ENCODE measurements around the gene RAP1GAP.
A peak's percentile ranks its signal among the peaks of the same experiment; 100 is the strongest.

The RAP1GAP gene

GRCh38 chr1:21670956-21671902 lies 2.1 kb upstream of the RAP1GAP start:
- Histone ChIP-seq H3K4me1 (ENCODE audit: insufficient read depth, low read length, severe bottlenecking) (no peaks in the 10 kb centered on the region), H3K4me2 (ENCODE audit: low read length) (no peak overlapping the region), H3K27ac (ENCODE audit: low read depth, low read length, poor library complexity, severe bottlenecking) (no peak overlapping the region)

GRCh38 chr1:21670059-21670881 lies 1.1 kb upstream of the RAP1GAP start:
- H4K20me1 ChIP-seq (ENCODE audit: insufficient read depth, low read length): no peaks in the 10 kb centered on the region
- no peak overlapping the region for H3K9ac ChIP-seq (ENCODE audit: low read length)
- no peaks in the 10 kb centered on the region for H3K36me3 ChIP-seq (ENCODE audit: insufficient read depth, low read length)
- no peak overlapping the region for H2AFZ ChIP-seq (ENCODE audit: low read length)
- H3K4me1 ChIP-seq (ENCODE audit: insufficient read depth, low read length, severe bottlenecking): no peaks in the 10 kb centered on the region
- H3K9me3 ChIP-seq (ENCODE audit: low read length): no peaks in the 10 kb centered on the region
- H3K4me3 ChIP-seq (ENCODE audit: low read depth, low read length, poor library complexity, severe bottlenecking): peak overlapping the region; percentile 31
- TF ChIP-seq EZH2 (IDR thresholded peaks at IDR 0.05; ENCODE audit: borderline replicate concordance, low read length) (no peak), CTCF (IDR thresholded peaks at IDR 0.05; ENCODE audit: low read length) (no peak)
- no peaks in the 10 kb centered on the region for H3F3A ChIP-seq (ENCODE audit: insufficient read depth, low read length)
- H3K27ac ChIP-seq (ENCODE audit: low read depth, low read length, poor library complexity, severe bottlenecking): no peak overlapping the region
- no peaks in the 10 kb centered on the region for H3K9me2 ChIP-seq (ENCODE audit: low read depth, low read length)
- no peak overlapping the region for H3K4me2 ChIP-seq (ENCODE audit: low read length)
- H3K27me3 ChIP-seq (ENCODE audit: insufficient read depth, low read length): 0 out of 2 replicates have a peak, but pooled peaks cover 3% of the 10 kb centered on the region
- no peaks in the 10 kb centered on the region for H3K79me2 ChIP-seq (ENCODE audit: insufficient read depth, low read length)

More at GRCh38 chr1:21670956-21671902, 2.1 kb upstream of the RAP1GAP start:
- Histone ChIP-seq H2AFZ (ENCODE audit: low read length) (no peak overlapping the region), H4K20me1 (ENCODE audit: insufficient read depth, low read length) (no peaks in the 10 kb centered on the region), H3K9me2 (ENCODE audit: low read depth, low read length) (no peaks in the 10 kb centered on the region), H3K9me3 (ENCODE audit: low read length) (no peaks in the 10 kb centered on the region), H3K9ac (ENCODE audit: low read length) (no peak overlapping the region), H3K36me3 (ENCODE audit: insufficient read depth, low read length) (no peaks in the 10 kb centered on the region), H3F3A (ENCODE audit: insufficient read depth, low read length) (no peaks in the 10 kb centered on the region), H3K27me3 (ENCODE audit: insufficient read depth, low read length) (0 out of 2 replicates have a peak, but pooled peaks cover 3% of the 10 kb centered on the region), H3K4me3 (ENCODE audit: low read depth, low read length, poor library complexity, severe bottlenecking) (no peak overlapping the region), H3K79me2 (ENCODE audit: insufficient read depth, low read length) (no peaks in the 10 kb centered on the region)
- TF ChIP-seq CTCF (IDR thresholded peaks at IDR 0.05; ENCODE audit: low read length) (no peak), EZH2 (IDR thresholded peaks at IDR 0.05; ENCODE audit: borderline replicate concordance, low read length) (no peak)

- TF ChIP-seq CTCF (IDR thresholded peaks at IDR 0.05; ENCODE audit: low read length) (no peak), EZH2 (IDR thresholded peaks at IDR 0.05; ENCODE audit: borderline replicate concordance, low read length) (no peak)
- Histone ChIP-seq H4K20me1 (ENCODE audit: insufficient read depth, low read length) (no peaks in the 10 kb centered on the region), H3F3A (ENCODE audit: insufficient read depth, low read length) (no peaks in the 10 kb centered on the region), H3K36me3 (ENCODE audit: insufficient read depth, low read length) (no peaks in the 10 kb centered on the region), H3K9me2 (ENCODE audit: low read depth, low read length) (no peaks in the 10 kb centered on the region), H3K4me3 (ENCODE audit: low read depth, low read length, poor library complexity, severe bottlenecking) (peak overlapping the region; percentile 31), H2AFZ (ENCODE audit: low read length) (no peak overlapping the region), H3K9ac (ENCODE audit: low read length) (no peak overlapping the region), H3K79me2 (ENCODE audit: insufficient read depth, low read length) (no peaks in the 10 kb centered on the region), H3K9me3 (ENCODE audit: low read length) (no peaks in the 10 kb centered on the region), H3K27me3 (ENCODE audit: insufficient read depth, low read length) (0 out of 2 replicates have a peak, but pooled peaks cover 3% of the 10 kb centered on the region), H3K4me1 (ENCODE audit: insufficient read depth, low read length, severe bottlenecking) (no peaks in the 10 kb centered on the region), H3K4me2 (ENCODE audit: low read length) (peak overlapping the region; percentile 51; the same call in 1 of the 2 replicates), H3K27ac (ENCODE audit: low read depth, low read length, poor library complexity, severe bottlenecking) (no peak overlapping the region)
Observed at GRCh38 chr1:21668951-21669257, 253 bp downstream of the RAP1GAP start.
